Stimulated activated CD8-positive, alpha-beta memory T cell treated with anti-CD3 and anti-CD28 coated beads, Interleukin-7, amount 100 ng/mL, for 1 hour (primary cell): Measurements from ENCODE around the gene TRIM17.
"Not testable (repeated sequence)": the region's sequence is repeated elsewhere in the genome, so short reads cannot be mapped to it uniquely, and the experiment has no call there.

Experiments used
- DNase-seq, 2 donors: peaks; one replicate each; pipeline ENCODE4 v3.0.0-alpha.2; 2020; ENCODE audit warnings: low read depth in 2 of 2

The TRIM17 gene

DNA sequence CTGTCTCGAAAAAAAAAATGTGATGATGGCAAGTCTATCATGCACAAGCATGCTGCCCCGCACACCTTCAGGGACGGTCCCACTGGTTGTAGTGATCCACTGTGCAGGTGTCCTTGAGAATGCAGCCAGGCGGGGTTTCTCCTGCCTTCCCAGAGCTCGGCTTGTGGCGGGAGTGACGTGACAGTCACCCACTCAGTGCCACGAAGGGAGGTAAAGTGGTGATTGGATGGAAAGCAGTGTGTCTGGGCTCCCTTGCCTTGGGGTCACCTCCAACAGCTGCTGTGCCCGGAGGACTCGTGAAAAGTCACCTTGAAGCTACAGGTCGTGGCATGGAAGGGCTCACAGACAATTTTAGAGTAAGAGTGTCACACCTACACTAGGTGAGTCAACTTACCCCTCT is 33.5 kb upstream of the TRIM17 start:
- DNase-seq: no peak

DNA sequence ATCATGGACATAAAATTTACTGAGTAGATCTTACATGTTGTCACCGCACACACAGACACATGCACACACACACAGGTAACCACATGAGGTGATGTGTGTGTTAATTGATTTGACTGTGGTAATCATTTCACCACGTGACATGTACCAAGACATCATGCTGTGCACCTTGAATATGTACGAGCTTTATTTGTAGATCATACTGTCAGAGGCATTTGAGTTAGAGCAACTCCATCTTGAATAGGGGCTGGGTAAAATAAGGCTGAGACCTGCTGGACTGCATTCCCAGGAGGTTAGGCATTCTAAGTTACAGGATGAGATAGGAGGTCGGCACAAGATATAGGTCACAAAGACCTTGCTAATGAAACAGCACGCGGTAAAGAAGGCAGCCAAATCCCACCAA is 31.7 kb upstream of the TRIM17 start:
- no peak for DNase-seq

DNA sequence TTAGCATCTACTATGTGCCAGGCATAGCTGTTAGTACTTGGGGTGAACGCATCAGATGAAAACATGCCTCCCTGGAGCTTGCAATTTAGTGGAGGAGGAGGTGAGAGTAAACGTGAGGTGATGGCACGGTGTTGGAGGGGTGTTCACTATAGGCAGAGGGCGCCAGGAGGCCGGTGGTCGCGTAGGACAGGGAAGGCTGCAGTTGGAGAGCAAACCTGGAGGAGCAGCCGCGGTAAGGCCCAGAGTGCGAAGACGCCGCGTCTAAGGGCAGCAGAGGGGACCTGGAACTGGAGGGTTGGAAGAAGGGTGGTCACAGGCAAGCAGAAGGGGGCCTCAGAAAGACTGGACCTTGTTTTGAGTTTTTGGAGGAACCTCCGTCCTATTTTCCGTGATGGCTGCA is 30.2 kb upstream of the TRIM17 start:
- no peak for DNase-seq

DNA sequence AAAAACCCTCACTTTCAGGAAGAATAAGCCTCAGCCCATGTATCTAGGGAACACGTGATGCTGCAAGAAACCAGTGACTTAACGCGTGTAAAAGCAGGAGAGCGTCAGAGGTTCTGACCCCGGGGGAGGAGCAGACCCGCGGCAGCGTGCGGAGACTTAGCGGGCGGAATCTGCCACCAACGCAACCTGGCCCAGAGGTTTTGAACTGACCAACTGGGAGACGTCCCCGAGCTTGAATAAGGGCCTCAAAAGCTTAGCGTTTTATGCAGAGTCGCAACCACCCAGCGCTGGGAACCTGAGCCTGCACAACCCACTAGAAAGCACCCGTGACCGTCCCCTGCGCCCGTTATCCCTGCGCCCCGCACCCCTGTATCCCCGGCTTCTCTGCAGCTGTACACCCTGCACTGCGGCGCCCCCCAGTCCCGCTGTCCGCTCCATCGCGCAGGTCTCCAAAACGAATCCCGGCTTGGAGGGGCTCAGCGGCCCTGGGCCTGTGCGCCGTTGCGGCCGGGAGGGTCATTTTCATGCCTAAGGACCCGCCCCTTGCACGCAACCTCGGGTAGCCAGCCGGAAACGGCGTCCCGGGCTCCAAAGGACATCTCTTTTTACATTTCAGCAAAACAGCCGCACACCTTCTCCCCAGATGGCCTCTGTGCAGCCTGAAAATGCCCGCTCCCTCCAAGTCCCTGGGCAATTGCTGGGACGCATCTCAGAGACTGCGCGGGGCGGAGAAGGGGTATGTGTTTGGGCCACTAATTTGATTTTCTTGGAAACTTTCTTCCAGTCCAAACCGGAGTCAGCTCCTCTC is 29.4 kb upstream of the TRIM17 start:
- no peak for DNase-seq

DNA sequence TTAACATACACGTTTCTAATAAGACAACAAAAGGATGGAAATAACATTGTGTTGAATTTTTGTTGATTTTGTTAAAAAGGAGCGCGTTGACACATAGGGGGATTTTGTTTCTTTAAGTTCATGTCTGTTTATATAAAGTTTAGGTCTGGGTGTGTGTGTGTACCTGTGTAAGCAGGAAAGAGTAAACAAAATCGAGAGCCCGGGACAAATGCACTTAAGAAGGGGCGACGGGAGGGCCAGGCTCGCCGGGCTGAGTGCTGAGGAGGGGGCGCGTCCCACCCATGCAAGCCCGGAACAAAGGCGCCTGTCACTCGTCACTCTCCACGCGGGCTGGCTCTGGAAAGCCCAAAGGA is 28.8 kb upstream of the TRIM17 start:
- no peak for DNase-seq

DNA sequence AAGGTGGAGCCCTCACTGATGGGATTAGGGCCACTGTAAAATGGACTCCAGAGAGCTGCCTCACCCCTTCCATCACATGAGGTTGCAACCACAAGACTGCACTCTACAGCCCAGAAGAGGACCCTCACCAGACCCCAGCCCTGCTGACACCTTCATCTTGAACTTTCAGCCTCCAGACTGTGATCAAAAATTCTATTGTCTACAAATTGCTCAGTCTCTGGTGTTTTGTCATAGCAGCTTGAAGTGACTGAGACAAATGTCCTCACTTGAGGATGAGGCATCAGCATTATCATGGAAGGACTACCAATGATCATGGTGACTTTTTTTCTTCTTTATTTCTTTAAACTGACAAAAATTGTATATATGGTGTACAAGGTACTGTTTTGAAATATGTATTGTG is 26.7 kb upstream of the TRIM17 start:
- no peak for DNase-seq

DNA sequence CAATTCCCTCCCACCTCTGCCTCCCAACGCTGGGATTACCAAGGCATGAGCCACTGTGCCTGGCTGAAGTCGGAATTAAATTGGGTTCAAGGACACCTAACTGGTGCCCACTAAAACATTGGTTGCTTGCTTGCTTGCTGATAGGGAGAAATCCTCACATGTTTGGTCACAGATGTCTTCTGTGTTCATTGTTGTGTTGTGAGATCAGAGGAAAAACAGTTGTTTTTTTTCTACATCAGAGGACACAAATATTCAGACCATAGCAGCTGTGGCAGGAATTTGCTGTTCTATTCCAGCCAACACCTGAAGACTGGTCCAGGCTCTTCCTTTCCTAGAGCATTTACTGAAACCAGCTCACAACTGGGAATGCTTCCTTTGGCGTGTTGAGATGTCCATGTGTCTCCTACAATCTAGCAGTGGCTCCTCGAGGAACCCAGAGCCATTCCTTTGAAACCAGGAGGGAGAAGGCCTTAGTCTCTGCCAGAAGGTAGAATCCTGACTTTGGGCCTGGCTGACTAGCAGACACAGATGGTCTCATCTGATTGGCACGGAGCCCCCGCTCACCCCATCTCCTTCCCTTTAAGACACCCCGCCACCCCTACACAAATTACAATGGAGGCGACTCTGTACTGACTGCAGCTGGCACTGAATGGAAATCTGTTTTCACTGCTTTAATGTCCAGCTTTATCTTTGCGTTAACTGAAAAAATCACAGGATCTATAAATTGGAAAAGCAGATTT is 24.3 kb upstream of the TRIM17 start:
- DNase-seq: no peak

DNA sequence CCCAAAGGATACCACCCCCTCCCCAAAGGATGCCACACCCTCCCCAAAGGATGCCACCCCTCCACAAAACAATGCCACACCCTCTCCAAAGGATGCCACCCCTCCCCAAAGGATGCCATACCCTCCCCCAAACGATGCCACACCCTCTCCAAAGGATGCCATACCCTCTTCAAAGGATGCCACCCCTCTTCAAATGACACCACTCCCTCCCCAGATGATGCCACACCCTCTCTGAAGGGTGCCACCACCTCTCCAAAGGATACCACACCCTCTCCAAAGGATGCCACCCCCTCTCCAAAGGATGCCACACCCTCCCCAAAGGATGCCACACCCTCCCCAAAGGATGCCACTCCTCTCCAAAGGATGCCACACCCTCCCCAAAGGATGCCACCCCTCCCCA is 21.6 kb upstream of the TRIM17 start:
- DNase-seq: no peak

DNA sequence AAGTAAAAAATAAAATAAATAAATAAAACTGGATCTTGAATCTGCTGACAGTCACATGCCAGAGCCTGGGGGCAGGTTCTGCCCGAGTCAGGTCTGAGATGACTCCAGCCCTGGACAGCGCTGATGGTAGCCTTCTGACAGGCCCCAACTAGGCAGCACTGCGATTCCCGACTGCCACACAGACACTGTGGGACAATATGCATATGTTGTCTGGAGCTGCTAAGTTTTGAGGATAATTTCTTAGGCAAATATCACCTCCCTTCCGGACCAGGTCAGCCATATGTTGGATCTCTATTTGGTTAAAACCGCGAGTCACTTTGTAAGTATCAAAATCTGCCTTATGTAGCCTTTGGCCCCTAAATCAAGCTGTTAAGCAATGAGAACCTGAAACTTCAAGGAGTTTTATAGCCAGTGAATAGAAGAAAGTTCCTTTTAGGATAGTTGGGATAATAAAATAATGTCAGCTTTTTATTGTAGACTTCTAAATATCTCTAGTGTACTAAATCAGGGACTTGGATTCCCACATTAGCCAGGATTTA is 20.8 kb upstream of the TRIM17 start:
- DNase-seq: no peak

DNA sequence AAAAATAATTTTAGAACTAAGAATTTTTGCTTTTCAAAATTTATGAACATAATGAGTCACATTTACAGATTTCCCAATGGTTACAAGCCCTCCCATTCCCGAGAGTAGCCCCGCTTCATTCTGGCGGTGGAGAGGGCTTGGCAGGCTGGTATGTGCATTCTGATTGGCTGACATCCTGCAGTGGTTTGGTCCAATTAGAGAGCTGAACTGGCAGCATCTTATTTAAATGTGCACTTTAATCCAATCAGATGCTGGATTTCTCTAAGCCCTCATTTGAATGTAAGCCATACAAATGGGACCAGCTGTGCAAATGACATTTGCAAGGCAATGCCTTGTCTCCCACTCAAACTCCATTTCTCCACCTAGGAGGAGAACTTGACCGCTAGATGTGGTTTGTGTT is 18.0 kb upstream of the TRIM17 start:
- no peak for DNase-seq

DNA sequence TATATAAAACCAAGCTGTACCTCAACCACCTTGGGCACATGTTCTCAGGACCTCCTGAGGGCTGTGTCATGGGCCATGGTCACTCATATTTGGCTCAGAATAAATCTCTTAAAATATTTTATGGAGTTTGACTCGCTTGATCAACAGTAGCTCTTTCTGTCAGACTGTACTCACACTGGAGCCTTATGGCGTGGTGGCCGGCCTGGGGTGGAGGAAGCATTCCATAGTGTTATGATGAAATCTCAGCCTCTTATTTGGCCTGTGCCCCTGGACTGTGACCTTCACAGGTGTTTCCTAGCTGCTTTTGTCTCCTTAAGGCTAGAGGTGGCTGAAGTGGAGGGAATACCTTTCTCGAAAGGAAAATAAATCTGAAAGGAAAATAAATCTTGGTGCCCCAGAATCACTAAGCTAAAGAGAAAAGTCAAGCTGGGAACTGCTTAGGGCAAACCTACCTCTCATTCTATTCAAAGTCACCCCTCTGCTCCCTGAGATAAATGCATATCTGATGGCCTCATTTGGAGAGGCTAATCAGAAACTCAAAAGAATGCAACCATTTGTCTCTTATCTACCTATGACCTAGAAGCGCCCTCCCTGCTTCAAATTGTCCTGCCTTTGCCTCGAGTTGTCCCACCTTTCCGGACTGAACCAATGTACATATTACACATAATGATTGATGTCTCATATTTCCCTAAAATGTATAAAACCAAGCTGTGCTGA is 16.8 kb upstream of the TRIM17 start:
- DNase-seq: not testable (repeated sequence)

DNA sequence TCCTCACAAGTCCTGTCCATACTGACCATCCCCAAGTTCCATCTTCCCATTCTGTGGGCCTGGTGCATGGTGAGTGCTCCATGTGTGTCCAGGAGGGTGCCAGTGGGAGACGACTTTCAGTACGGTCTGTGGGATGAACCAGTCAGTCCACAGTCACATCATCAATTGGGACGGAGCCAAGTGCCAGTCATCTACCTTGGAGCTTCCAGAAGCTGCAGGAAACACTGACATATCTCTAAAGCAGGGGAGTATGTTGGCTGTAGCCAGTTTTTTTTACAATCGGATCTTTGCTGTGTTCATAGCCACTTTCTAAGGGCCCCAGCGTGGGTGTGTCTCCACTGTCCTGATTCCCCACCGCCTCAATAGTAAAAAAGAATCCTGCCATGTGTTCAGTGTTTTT is 13.6 kb upstream of the TRIM17 start:
- no peak for DNase-seq

DNA sequence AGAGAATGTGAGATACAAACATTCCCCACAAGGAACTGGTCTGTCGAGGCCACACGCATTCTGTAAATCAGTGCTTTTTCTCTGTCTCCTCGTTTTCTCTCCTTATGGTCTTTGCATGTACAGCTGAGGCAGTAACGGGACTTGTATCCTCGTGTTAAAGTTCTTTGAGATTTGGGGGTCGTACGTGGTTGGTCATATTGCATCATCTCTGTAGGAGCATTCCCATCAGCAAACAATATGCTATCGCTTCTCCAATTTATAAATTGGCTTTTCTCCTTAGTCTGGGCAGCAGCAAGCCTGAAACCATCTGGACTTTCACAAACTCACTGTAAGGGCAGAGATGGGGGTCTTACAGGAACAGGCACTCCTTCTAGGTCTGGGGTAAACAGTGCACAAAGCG is 13.0 kb upstream of the TRIM17 start:
- DNase-seq: no peak

DNA sequence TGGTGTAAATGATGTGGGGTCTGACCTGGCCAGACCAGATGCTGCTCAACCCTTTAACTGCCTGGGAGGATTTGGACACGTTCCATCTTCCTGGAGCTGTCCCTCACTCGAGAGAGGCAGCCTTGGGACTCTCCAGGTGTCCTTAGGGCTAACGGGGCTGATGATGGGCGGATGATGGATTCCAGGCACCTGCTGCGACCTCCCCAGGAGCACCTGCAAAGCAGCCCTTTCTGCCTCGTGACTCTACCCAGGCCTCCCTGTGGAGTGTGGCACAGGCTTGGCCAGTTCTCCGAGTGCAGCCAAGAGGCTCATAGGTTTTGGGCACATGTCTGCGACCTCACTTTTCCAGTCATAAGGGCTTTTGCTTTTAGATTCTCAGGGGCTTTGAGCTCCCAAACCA is 12.3 kb upstream of the TRIM17 start:
- no peak for DNase-seq

DNA sequence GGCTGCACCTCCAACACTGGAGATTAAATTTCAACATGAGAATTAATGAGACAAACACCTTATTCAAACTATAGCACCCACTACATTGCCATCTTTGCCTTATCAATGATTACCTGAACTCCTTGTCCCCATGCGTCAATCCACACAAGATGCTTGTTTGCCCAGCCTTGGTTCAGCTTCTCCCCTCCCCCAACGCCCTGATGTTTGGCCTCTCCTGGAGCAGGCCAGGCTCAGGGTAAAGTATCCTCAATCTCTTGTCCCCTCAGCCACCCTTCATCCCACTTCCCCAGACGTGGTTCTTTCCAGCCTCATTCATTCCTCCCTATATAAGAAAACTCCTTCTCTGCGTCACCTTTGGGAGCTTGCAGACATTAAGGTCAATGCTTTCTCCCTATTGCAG is 11.8 kb upstream of the TRIM17 start:
- DNase-seq: no peak

DNA sequence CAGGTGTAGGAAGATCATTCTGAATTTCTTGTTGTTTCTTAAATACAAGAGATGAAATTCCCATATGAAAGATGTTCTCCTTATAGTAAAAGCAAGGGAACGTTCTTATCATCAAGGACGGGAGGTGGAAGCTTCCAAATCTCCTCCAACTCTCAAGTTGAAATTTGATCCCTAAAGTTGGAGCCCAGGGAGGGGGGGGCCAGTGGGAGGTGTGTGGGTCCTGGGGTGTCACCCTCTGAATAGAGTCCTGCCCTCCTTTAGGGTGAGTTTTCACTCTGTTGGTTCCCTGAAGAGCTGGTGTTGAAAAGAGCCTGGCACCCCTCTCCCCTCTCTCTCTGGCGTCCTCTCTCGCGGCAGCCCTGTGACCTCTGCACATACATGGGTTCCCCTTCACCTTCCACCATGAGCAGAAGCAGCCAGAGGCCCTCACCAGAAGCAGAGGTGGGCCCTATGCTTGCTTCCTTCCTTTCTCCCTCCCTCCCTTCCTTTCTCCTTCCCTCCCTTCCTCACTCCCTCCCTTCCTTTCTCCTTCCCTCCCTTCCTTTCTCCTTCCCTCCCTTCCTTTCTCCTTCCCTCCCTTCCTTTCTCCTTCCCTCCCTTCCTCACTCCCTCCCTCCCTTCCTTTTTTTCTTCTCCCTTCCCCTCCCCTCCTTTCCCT is 10.0 kb upstream of the TRIM17 start:
- no peak for DNase-seq

DNA sequence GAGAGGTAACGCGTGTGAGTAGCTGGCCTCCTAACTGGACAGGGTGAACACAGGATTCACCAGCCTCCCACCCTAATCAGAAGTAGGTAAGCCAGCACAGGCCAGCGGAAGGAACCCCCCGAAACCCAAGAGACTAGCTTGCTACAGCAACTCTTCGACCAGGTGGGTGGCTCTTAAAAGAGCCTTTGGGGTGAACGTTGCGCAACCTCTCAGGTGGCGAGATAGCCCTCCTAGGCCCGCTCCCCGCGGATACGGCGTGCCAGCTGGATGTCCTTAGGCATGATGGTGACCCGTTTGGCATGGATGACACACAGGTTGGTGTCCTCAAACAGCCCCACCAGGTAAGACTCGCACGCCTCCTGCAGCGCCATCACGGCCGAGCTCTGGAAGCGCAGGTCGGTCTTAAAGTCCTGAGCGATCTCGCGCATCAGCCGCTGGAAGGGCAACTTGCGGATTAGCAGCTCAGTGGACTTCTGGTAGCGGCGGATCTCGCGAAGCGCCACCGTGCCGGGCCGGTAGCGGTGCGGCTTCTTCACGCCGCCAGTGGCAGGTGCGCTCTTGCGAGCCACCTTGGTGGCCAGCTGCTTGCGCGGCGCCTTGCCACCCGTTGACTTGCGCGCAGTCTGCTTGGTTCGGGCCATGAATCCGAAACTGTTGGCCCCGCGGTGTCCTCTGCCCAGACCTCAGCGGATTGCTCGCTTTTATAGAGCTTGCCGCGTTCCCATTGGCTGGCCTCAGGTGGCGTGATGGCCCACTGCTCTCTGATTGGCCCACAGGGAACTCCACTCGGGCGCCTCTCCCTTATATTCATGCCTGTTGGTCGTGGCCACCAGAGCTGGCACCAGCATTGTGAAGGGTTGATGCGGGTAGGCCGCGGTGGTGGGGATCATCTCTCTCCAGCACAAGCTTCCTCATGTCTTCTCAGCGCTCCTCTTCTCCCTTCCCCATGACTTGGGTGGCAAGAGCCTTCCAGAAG is 8.3 kb upstream of the TRIM17 start:
- DNase-seq: no peak

DNA sequence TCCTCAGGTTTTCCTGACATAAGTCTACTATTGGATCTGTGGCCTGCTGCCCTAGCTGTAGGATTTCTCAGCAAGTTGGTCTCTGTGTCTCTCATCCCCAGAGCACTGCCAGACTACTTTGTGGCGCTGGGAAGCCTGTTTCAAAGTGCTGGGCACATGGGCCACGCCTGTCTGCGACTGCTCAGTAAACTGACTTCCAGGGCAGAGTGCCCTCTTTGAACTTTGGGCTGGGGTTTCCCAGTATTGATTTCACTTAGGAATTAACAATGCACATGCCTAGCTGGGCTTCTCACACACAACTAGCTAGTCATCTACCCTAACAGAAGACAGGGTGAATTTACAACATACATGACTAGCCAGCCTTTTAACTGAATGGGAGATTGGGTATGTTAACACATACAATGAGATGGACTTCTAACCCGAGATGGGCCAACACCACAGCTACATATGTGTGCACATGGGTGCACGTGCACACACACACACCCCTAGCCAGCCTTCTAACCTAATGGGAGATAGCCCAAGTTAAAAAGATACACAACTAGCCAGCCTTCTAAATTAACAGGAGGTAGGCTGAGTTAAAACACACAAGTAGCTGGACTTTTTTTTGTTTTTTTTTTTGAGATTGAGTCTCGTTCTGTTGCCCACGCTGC is 6.9 kb upstream of the TRIM17 start:
- no peak for DNase-seq

DNA sequence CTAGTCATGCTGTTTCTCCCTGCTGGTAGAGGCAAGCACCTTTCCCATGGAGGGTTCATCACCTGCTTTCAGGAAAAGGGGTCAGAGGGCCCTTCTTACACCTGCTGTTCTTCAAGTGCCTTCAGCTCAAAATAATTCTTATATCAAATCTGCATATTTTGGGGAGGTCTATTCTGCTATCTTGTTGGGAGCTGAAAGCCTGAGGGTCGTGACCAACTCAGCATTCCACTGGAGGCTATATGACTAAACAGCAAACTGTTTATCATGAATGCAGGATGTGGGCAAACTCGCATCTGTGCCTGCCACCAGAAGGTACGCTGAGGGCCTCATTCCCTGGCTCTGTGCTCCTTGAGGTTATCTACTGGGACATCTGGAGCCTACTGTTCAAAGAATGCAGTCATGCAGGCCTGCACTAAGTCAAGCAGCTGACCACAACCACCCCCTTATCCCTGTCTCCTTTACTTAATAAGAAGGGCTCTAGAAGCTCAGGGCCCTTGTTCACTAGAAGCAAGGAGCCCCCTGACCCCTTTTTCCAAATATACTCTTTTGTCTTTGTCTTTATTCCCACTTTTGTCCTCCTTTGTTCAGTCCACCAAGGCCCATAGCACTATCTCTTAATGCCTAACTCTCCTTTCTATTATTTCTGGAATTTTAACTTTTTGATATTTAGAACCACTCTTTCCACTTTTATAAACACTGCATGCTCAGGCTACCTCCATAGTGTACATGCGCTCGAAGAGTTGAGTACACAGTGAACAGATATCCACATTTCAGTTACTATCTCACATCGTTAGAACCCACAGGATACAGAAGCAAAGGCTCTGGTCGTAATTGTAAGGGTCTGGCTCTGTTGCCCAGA is 4.5 kb upstream of the TRIM17 start:
- DNase-seq: no peak
